ENCODE measurements around the gene RGMA. TPM values are rescaled to one million over a fixed set of nuclear protein-coding genes. Genes with fewer than 3 reads are reported as not detected.

Gene RGMA
- total and polyA plus RNA-seq, 7 donors: 1.4 to 58.6 (median 21.8) TPM

DNA sequence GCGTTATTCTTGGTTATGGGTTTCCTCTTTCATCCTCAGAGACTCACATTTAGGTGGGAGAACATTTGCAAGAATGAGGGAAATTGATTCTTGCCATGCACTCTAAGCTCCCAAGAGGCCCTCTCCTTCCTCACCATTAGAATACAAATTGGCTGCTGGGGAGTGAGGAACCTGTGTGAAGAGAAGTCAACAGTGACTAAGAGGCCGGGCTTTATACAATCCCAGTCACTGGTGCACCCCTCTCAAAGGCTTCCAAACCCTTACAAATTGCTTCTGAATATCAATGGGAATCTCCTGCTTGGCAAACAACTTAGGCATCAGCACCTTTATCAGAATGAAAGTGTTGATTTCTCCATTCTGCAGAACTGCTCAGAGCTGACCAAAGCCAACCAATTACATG, 16.5 kb upstream of the RGMA start:
- H3K27ac ChIP-seq: no peak overlapping the region
- peaks cover 0 to 6% (median 0%) of the 10 kb centered on the region in 4 donors for H3K9me3 ChIP-seq
- no peak for DNase-seq
- 70 to 77% methylated on average over 2 of the region's 2 CpGs for WGBS, 2 donors
- intact Hi-C loops (cut with DNase I): no loop called here
- H3K36me3 ChIP-seq: no peaks in the 10 kb centered on the region
- H3K27me3 ChIP-seq: no peaks in the 10 kb centered on the region
- H3K4me1 ChIP-seq: no peaks in the 10 kb centered on the region
- no peak overlapping the region for H3K4me3 ChIP-seq
- TF ChIP-seq, protein P1, sequence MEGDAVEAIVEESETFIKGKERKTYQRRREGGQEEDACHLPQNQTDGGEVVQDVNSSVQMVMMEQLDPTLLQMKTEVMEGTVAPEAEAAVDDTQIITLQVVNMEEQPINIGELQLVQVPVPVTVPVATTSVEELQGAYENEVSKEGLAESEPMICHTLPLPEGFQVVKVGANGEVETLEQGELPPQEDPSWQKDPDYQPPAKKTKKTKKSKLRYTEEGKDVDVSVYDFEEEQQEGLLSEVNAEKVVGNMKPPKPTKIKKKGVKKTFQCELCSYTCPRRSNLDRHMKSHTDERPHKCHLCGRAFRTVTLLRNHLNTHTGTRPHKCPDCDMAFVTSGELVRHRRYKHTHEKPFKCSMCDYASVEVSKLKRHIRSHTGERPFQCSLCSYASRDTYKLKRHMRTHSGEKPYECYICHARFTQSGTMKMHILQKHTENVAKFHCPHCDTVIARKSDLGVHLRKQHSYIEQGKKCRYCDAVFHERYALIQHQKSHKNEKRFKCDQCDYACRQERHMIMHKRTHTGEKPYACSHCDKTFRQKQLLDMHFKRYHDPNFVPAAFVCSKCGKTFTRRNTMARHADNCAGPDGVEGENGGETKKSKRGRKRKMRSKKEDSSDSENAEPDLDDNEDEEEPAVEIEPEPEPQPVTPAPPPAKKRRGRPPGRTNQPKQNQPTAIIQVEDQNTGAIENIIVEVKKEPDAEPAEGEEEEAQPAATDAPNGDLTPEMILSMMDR (IDR thresholded peaks at IDR 0.05): no peak
- TF ChIP-seq POLR2A (IDR thresholded peaks at IDR 0.05) (no peak), EP300 (IDR thresholded peaks at IDR 0.05) (no peak), POLR2AphosphoS5 (IDR thresholded peaks at IDR 0.05) (no peak)

DNA sequence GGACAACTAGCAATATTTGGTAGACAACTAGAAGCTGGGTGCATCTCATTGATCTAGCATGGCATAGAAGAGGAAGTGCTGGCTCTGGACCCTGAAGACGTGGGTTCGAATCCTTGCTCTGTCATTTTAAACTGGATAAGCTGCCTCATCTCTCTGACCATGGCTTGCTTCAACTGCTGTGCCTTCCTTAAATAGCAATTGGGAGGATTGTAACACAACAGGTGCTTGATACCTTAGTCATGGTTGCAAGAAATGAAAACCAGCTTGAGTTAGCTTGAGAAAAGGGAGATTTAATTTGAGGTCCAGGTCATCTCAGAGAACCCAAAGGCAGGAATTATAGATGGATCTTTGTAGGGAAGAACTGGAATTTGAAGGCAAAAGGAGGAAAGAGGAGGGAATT, 14.8 kb upstream of the RGMA start:
- no peaks in the 10 kb centered on the region for H3K27me3 ChIP-seq
- intact Hi-C loops (cut with DNase I): no loop called here
- WGBS, 2 donors: 84 to 86% methylated on average over 2 of the region's 2 CpGs
- H3K4me3 ChIP-seq: no peak overlapping the region
- DNase-seq: no peak
- no peak overlapping the region for H3K27ac ChIP-seq
- H3K9me3 ChIP-seq: peaks cover 0 to 6% (median 0%) of the 10 kb centered on the region in 4 donors
- TF ChIP-seq POLR2AphosphoS5 (IDR thresholded peaks at IDR 0.05): no peak
- TF ChIP-seq POLR2A (IDR thresholded peaks at IDR 0.05): no peak
- no peak for TF ChIP-seq EP300 (IDR thresholded peaks at IDR 0.05)
- TF ChIP-seq, protein P1 (IDR thresholded peaks at IDR 0.05): no peak
- no peaks in the 10 kb centered on the region for H3K4me1 ChIP-seq
- no peaks in the 10 kb centered on the region for H3K36me3 ChIP-seq

DNA sequence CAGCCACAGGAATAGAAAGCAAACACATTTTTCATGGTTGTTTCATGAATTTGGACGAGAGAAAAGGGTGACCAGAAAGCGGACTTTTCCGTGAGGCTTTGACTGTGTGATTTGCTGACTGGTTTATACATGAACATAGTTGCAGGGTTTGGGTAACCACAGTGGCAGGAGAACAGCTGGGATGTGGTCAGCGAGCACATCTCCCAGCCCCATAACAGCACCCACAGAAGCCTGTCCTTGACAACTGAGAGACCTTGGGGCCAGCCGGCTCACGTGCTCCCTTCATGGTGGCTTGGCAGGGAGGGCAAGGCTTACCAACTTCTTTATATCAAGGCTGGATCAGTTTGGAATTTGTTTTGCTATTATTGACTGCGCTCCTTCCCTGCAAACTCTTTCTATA, 13.2 kb upstream of the RGMA start:
- 82 to 85% methylated on average over 7 of the region's 7 CpGs for WGBS, 2 donors
- H3K4me3 ChIP-seq: no peak overlapping the region
- no peak overlapping the region for H3K27ac ChIP-seq
- no peaks in the 10 kb centered on the region for H3K4me1 ChIP-seq
- H3K27me3 ChIP-seq: no peaks in the 10 kb centered on the region
- peaks cover 0 to 6% (median 0%) of the 10 kb centered on the region in 4 donors for H3K9me3 ChIP-seq
- TF ChIP-seq POLR2AphosphoS5 (IDR thresholded peaks at IDR 0.05): no peak
- no peak for TF ChIP-seq EP300 (IDR thresholded peaks at IDR 0.05)
- no peak for TF ChIP-seq POLR2A (IDR thresholded peaks at IDR 0.05)
- TF ChIP-seq, protein P1 (IDR thresholded peaks at IDR 0.05): no peak
- intact Hi-C loops (cut with DNase I): no loop called here
- DNase-seq: no peak
- no peaks in the 10 kb centered on the region for H3K36me3 ChIP-seq

DNA sequence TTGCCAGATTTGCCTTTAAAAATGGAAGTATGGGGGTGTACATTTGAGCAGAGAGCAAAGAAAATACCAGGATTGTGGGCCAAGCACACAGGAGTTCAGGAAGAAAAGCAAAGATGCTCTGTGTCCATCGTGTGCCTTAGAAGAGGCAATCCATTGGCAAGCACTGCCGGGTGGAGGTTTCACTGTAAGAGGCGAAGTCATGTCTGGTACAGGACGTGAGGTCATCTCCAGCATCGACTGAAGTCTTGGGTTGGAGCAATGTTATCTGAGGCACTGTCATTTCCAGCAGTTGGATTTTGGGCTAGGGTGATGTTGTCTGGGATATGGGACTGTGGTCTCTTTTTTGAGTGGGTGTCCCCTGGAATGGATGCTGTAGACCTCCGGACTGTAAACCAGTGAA, 4.8 kb upstream of the RGMA start:
- TF ChIP-seq POLR2AphosphoS5 (IDR thresholded peaks at IDR 0.05) (no peak), EP300 (IDR thresholded peaks at IDR 0.05) (no peak), POLR2A (IDR thresholded peaks at IDR 0.05) (no peak)
- TF ChIP-seq, protein P1 (IDR thresholded peaks at IDR 0.05): no peak
- H3K27ac ChIP-seq: no peak overlapping the region
- H3K27me3 ChIP-seq: peaks cover 0 to 1% (median 0%) of the 10 kb centered on the region in 3 donors
- H3K4me1 ChIP-seq: peaks cover 0 to 10% (median under 1%) of the 10 kb centered on the region in 4 donors
- intact Hi-C loops (cut with DNase I): loop anchor here (5.0 kb wide), 1 partner anchor 49 kb away; no protein-coding TSS in a partner anchor
- DNase-seq: no peak
- H3K36me3 ChIP-seq: no peaks in the 10 kb centered on the region
- no peak overlapping the region for H3K4me3 ChIP-seq
- WGBS, 2 donors: 88 to 89% methylated on average over 6 of the region's 6 CpGs
- H3K9me3 ChIP-seq: no peaks in the 10 kb centered on the region

DNA sequence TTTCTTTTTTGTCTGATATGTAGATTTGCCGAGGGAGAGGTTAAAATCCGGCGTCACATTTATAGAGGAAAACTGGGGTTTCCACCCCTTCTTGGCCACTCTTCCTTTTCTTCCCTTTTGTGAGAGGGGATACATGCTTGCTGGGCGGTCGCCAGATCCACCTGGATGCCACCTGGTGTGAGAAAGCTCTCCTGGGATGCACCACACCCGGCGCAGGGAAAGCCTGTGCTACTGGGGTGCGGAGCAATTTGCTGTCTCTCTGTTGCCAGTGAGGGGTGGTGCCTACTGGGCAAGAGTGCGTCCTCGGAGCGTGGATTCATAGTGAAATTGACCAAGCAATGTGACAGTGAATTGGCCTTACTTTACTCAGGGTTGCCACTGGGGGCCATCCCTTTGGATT, 2.5 kb upstream of the RGMA start:
- DNase-seq: no peak
- H3K9me3 ChIP-seq: no peaks in the 10 kb centered on the region
- no peak overlapping the region for H3K27ac ChIP-seq
- WGBS, 2 donors: 44 to 63% methylated on average over 11 of the region's 11 CpGs
- H3K4me3 ChIP-seq: no peak overlapping the region
- TF ChIP-seq EP300 (IDR thresholded peaks at IDR 0.05): no peak
- TF ChIP-seq, protein P1 (IDR thresholded peaks at IDR 0.05): no peak
- TF ChIP-seq POLR2AphosphoS5 (IDR thresholded peaks at IDR 0.05): no peak
- no peak for TF ChIP-seq POLR2A (IDR thresholded peaks at IDR 0.05)
- intact Hi-C loops (cut with DNase I): loop anchor here (5.0 kb wide), 1 partner anchor 51 kb away; no protein-coding TSS in a partner anchor
- H3K4me1 ChIP-seq: peaks cover 0 to 23% (median 17%) of the 10 kb centered on the region in 4 donors
- H3K27me3 ChIP-seq: peaks cover 0 to 5% (median 0%) of the 10 kb centered on the region in 3 donors
- no peaks in the 10 kb centered on the region for H3K36me3 ChIP-seq
